HTR-8/SVneo (cell line): Measurements from ENCODE around the gene ST14.

Experiments used
- DNase-seq: peaks from one replicate; pipeline ENCODE4 v3.0.0; 2011; ENCODE audit warnings: low spot score, mixed read lengths; ENCODE audit not compliant: insufficient read length
- FAIRE-seq: peaks from 2 replicates; lab custom pipeline; 2011; peaks lifted over from hg19 to GRCh38; lab: Jason Lieb, UNC

The ST14 gene

GRCh38 chr11:130202818-130203689, 43.5 kb downstream of the ST14 start:
- DNase-seq = no peak
- FAIRE-seq = no peak

- FAIRE-seq (no peak), DNase-seq (no peak)
Measured at GRCh38 chr11:130203766-130204702, 44.5 kb downstream of the ST14 start.

- DNase-seq = no peak
- no peak for FAIRE-seq
Measured at GRCh38 chr11:130204703-130205095, 45.1 kb downstream of the ST14 start.

- no peak for DNase-seq
- no peak for FAIRE-seq
Measured at GRCh38 chr11:130206141-130206540, 46.6 kb downstream of the ST14 start.

GRCh38 chr11:130208241-130209127, 48.9 kb downstream of the ST14 start:
- FAIRE-seq (no peak), DNase-seq (no peak)

- no peak for DNase-seq
- FAIRE-seq = no peak
Measured at GRCh38 chr11:130209128-130209932, 49.7 kb downstream of the ST14 start.

GRCh38 chr11:130209954-130210854, 50.6 kb downstream of the ST14 start:
- FAIRE-seq = no peak
- no peak for DNase-seq

GRCh38 chr11:130211144-130211543, 51.6 kb downstream of the ST14 start:
- FAIRE-seq = no peak
- no peak for DNase-seq

GRCh38 chr11:130211781-130212401, 52.3 kb downstream of the ST14 start:
- FAIRE-seq = no peak
- no peak for DNase-seq

- DNase-seq (no peak), FAIRE-seq (no peak)
Measured at GRCh38 chr11:130212431-130212961, 52.9 kb downstream of the ST14 start.

GRCh38 chr11:130213143-130213978, 53.8 kb downstream of the ST14 start:
- no peak for FAIRE-seq
- peak; percentile 55 for DNase-seq

GRCh38 chr11:130213979-130214281, 54.3 kb downstream of the ST14 start:
- FAIRE-seq (peak; percentile 87), DNase-seq (no peak)

GRCh38 chr11:130214861-130215530, 55.4 kb downstream of the ST14 start:
- no peak for FAIRE-seq
- DNase-seq = no peak

GRCh38 chr11:130215531-130216220, 56.1 kb downstream of the ST14 start:
- FAIRE-seq (no peak), DNase-seq (no peak)

- DNase-seq (no peak), FAIRE-seq (no peak)
Measured at GRCh38 chr11:130216221-130216550, 56.6 kb downstream of the ST14 start.

- FAIRE-seq (no peak), DNase-seq (no peak)
Measured at GRCh38 chr11:130216591-130217132, 57.1 kb downstream of the ST14 start.
